Neural progenitor cell (in vitro differentiated cells): Measurements from ENCODE around the gene PLBD1.

Experiments
- CTCF ChIP-seq: fragments of 200-600 bp; sonication (generic); IDR thresholded peaks from 2 replicates; pipeline ENCODE4 v1.5.1; 2017; ENCODE audit warnings: antibody characterized with exemption, mild to moderate bottlenecking
- EZH2 ChIP-seq: fragments of 200-600 bp; sonication (generic); IDR thresholded peaks from 2 replicates; pipeline ENCODE4 v1.6.1; 2017; ENCODE audit warnings: antibody characterized with exemption, mild to moderate bottlenecking, moderate library complexity
- EZH2phosphoT487 ChIP-seq: fragments of 200-600 bp; sonication (generic); IDR thresholded peaks from 2 replicates; pipeline ENCODE4 v1.6.1; 2017; ENCODE audit warnings: antibody characterized with exemption

GRCh38 chr12:14514154-14514842 is 53.4 kb downstream of the PLBD1 start:
- peak; percentile 42 for TF ChIP-seq CTCF
- no peak for TF ChIP-seq EZH2
- no peak for TF ChIP-seq EZH2phosphoT487
